ENCODE measurements around the gene ABI3. TPM values are rescaled to one million over a fixed set of nuclear protein-coding genes. Genes with fewer than 3 reads are reported as not detected.

The ABI3 gene
- total and polyA plus RNA-seq, 8 donors: 1.3 to 72.4 (median 6.8) TPM

DNA sequence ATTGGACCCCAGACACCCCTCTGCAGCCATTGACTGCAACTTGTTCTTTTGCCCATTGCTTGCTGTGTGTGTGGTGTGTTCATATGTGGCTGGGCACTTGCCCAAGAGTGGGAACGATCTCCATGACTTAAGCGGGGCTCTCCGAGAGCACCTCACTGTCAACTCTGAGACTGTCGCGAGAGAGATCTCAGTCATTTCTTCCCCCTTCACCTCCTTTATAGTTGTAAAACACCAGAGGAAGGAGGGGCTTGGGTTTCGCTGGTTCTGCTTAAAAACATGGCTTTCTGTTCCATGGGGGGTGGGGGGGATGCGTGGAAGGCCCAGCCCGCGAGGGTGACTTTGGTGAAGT is 12.6 kb downstream of the ABI3 start:
- TF ChIP-seq POLR2A (IDR thresholded peaks at IDR 0.05): no peak
- TF ChIP-seq, protein P1, sequence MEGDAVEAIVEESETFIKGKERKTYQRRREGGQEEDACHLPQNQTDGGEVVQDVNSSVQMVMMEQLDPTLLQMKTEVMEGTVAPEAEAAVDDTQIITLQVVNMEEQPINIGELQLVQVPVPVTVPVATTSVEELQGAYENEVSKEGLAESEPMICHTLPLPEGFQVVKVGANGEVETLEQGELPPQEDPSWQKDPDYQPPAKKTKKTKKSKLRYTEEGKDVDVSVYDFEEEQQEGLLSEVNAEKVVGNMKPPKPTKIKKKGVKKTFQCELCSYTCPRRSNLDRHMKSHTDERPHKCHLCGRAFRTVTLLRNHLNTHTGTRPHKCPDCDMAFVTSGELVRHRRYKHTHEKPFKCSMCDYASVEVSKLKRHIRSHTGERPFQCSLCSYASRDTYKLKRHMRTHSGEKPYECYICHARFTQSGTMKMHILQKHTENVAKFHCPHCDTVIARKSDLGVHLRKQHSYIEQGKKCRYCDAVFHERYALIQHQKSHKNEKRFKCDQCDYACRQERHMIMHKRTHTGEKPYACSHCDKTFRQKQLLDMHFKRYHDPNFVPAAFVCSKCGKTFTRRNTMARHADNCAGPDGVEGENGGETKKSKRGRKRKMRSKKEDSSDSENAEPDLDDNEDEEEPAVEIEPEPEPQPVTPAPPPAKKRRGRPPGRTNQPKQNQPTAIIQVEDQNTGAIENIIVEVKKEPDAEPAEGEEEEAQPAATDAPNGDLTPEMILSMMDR (IDR thresholded peaks at IDR 0.05): no peak
- no peak for DNase-seq
- WGBS, 5 donors: 12 to 21% (median 18%) methylated on average over 8 to 9 of the region's 9 CpGs
- H3K36me3 ChIP-seq: peaks cover 0 to 4% (median 0%) of the 10 kb centered on the region in 4 donors
- no peak overlapping the region for H3K27ac ChIP-seq
- H3K27me3 ChIP-seq: peaks cover 15 to 99% (median 54%) of the 10 kb centered on the region in 3 donors
- H3K4me1 ChIP-seq: peaks cover 16 to 58% (median 32%) of the 10 kb centered on the region in 4 donors
- peak overlapping the region in 1 of 4 donors; percentile 39 for H3K4me3 ChIP-seq
- intact Hi-C loops (cut with DNase I; ENCODE audit: low total_unique reads): loop anchor here (10.0 kb wide), 1 partner anchor 58 kb away; no protein-coding TSS in a partner anchor
- no peaks in the 10 kb centered on the region for H3K9me3 ChIP-seq

DNA sequence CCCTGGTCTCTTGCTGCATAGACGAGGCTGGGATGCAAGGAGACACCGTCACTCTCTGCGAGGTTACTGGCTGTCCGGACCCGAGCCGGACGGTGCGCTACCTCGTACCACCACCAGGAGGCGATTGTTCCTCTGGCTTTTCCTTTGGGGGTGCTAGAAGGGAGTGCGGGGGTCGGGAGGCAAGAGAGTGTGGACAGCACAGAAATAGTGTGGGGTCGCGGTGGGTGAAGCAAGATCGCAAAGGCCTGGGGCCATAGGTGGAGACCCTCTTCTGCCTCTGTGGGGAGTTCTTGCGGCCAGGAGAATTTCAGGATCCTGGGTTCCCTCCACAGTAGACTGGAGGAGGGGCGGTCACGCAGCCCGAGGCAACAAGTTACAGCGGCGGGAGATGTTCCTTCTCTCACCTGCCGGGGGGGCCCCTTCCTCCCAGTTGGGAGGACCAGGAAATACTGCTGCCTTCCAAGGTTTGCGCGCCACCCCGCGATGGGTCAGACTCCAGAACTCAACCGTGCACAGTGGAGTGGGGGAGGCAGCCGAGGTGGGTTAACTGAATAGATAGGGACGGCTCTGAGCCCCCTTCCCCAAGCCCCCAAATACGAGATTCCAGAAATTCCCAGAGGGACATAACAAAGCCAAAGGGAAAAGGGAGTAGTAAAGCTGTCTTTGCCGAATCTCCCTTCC is 13.2 kb downstream of the ABI3 start:
- no peak overlapping the region for H3K27ac ChIP-seq
- H3K9me3 ChIP-seq: no peaks in the 10 kb centered on the region
- H3K36me3 ChIP-seq: peaks cover 0 to 4% (median 0%) of the 10 kb centered on the region in 4 donors
- peak; percentile 57 to 68 for DNase-seq
- 2 to 6% (median 4%) methylated on average over 21 to 31 of the region's 31 CpGs for WGBS, 5 donors
- peak overlapping the region; percentile 19 to 39 (median 24) for H3K4me3 ChIP-seq
- intact Hi-C loops (cut with DNase I; ENCODE audit: low total_unique reads): loop anchor here (10.0 kb wide), 1 partner anchor 59 kb away; no protein-coding TSS in a partner anchor
- peaks cover 16 to 53% (median 32%) of the 10 kb centered on the region in 4 donors for H3K4me1 ChIP-seq
- no peak for TF ChIP-seq POLR2A (IDR thresholded peaks at IDR 0.05)
- no peak for TF ChIP-seq EP300 (IDR thresholded peaks at IDR 0.05)
- TF ChIP-seq, protein P1 (IDR thresholded peaks at IDR 0.05): peak in 5 of 7 experiments; percentile 58 to 84 (median 79)
- H3K27me3 ChIP-seq: peaks cover 15 to 96% (median 57%) of the 10 kb centered on the region in 3 donors

DNA sequence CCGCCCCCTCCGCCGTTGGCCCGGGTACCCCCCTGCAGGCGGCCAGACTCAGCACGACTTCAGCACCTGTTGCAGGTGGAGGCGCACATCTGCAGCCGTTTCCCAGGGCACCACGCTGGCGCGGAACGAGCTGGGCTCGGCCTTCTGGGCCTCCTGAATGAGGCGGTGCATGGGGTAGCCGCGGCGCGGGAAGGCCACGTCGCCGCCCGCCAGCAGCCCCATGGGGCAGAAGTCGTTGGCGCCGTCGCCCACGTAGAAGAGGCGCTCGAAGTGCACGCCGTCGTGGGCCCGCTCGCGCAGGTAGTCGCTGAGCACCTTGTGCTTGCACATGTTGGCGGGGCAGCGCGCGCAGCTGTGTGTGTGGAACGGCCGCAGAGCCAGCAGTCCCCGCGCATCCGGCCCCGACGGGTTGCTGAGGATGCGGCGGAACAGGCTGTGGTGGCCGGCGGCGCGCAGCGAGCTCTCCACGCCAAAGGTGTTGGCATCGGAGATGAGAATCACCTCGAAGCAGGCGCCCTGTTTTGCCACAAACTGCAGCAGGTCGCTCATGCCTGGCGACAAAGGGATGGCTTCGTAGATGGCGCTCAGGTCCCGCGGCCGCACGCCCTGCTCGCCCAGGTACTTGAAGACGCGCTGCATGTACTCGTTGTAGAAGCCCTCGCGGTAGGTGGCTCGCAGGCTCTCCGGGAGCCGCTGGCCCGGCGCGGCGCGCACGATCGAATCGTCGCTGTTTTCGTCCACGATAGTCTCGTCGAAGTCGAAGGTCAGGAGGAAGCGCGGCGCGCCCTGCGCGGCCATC is 13.9 kb downstream of the ABI3 start:
- TF ChIP-seq POLR2A (IDR thresholded peaks at IDR 0.05) (no peak), EP300 (IDR thresholded peaks at IDR 0.05) (no peak), POLR2AphosphoS5 (IDR thresholded peaks at IDR 0.05) (no peak)
- TF ChIP-seq, protein P1 (IDR thresholded peaks at IDR 0.05): no peak
- intact Hi-C loops (cut with DNase I; ENCODE audit: low total_unique reads): loop anchor here (10.0 kb wide), 1 partner anchor 60 kb away; no protein-coding TSS in a partner anchor
- Histone ChIP-seq H3K27ac (peak overlapping the region in 1 of 5 donors; percentile 13), H3K27me3 (peaks cover 15 to 96% (median 63%) of the 10 kb centered on the region in 3 donors), H3K36me3 (peaks cover 0 to 4% (median 0%) of the 10 kb centered on the region in 4 donors), H3K9me3 (no peaks in the 10 kb centered on the region), H3K4me3 (peak overlapping the region; percentile 19 to 39 (median 24)), H3K4me1 (peaks cover 16 to 45% (median 27%) of the 10 kb centered on the region in 4 donors)
- DNase-seq: peak; percentile 46 to 62
- 1 to 3% (median 2%) methylated on average over 34 to 95 of the region's 95 CpGs for WGBS, 5 donors

DNA sequence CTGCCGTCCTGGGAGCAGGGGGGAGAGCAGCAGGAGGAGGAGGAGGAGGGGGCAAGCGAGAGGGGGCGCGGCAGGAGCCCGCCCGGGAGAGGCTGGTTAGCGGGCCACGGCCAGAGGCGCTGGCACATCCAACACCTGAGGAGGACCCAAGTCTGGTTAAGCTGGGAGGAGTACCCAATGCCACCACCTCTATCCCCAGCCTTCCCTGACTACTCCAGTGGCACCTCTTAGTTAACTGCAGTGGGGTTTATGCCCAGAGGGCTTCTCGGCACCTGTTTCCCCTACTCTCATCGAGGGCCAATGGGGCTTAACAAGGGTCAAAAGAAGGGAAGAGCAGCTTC is 14.5 kb downstream of the ABI3 start:
- peaks cover 11 to 96% (median 60%) of the 10 kb centered on the region in 3 donors for H3K27me3 ChIP-seq
- peaks cover 19 to 43% (median 26%) of the 10 kb centered on the region in 4 donors for H3K4me1 ChIP-seq
- peaks cover 0 to 2% (median 0%) of the 10 kb centered on the region in 4 donors for H3K36me3 ChIP-seq
- no peak for DNase-seq
- H3K4me3 ChIP-seq: peak overlapping the region in 3 of 4 donors; percentile 19 to 39 (median 24)
- peak overlapping the region in 1 of 5 donors; percentile 13 for H3K27ac ChIP-seq
- intact Hi-C loops (cut with DNase I; ENCODE audit: low total_unique reads): loop anchor here (5.0 to 10.0 kb wide), 2 partner anchors 43 to 60 kb away; no protein-coding TSS in a partner anchor
- TF ChIP-seq POLR2A (IDR thresholded peaks at IDR 0.05) (no peak), EP300 (IDR thresholded peaks at IDR 0.05) (no peak), POLR2AphosphoS5 (IDR thresholded peaks at IDR 0.05) (no peak)
- TF ChIP-seq, protein P1 (IDR thresholded peaks at IDR 0.05): no peak
- no peaks in the 10 kb centered on the region for H3K9me3 ChIP-seq
- 19 to 32% (median 22%) methylated on average over 7 to 11 of the region's 11 CpGs for WGBS, 5 donors

Measured in stomach (tissue), 9 donors.